Activated T-helper 17 cell treated with anti-CD3 and anti-CD28 coated beads, Interleukin-2, amount 50 U/mL, for 72 hours (primary cell): ENCODE measurements around the gene RIN3. TPM values are rescaled to one million over a fixed set of nuclear protein-coding genes. Genes with fewer than 3 reads are reported as not detected.

Experiments
- ATAC-seq: fragments of 150-1000 bp; cut with Tn5 transposase; replicated peaks from 2 replicates; pipeline ENCODE4 v1.10.0; 2021; ENCODE audit warnings: mild to moderate bottlenecking, moderate library complexity
- H3K27ac Mint-ChIP-seq: one replicate; pipeline ENCODE4 v1.8.0; 2022; ENCODE audit warnings: mixed read lengths
- H3K27me3 Mint-ChIP-seq: one replicate; pipeline ENCODE4 v1.8.0; 2022; ENCODE audit warnings: mixed read lengths
- H3K36me3 Mint-ChIP-seq: one replicate; pipeline ENCODE4 v1.8.0; 2022; ENCODE audit warnings: low read depth, mild to moderate bottlenecking, mixed read lengths
- H3K4me1 Mint-ChIP-seq: one replicate; pipeline ENCODE4 v1.8.0; 2022; ENCODE audit warnings: mixed read lengths
- H3K4me3 Mint-ChIP-seq: one replicate; pipeline ENCODE4 v1.8.0; 2022; ENCODE audit warnings: mild to moderate bottlenecking, mixed read lengths
- H3K9me3 Mint-ChIP-seq: one replicate; pipeline ENCODE4 v1.8.0; 2022; ENCODE audit warnings: mixed read lengths
- total RNA-seq, 2 donors: library from RNA; stranded (reverse); gene quantifications; one replicate each; pipeline ENCODE4 v1.2.3, GENCODE V29; 2022

RIN3 gene
- 10 to 100 TPM; 14.1 to 24.1 TPM for total RNA-seq

DNA sequence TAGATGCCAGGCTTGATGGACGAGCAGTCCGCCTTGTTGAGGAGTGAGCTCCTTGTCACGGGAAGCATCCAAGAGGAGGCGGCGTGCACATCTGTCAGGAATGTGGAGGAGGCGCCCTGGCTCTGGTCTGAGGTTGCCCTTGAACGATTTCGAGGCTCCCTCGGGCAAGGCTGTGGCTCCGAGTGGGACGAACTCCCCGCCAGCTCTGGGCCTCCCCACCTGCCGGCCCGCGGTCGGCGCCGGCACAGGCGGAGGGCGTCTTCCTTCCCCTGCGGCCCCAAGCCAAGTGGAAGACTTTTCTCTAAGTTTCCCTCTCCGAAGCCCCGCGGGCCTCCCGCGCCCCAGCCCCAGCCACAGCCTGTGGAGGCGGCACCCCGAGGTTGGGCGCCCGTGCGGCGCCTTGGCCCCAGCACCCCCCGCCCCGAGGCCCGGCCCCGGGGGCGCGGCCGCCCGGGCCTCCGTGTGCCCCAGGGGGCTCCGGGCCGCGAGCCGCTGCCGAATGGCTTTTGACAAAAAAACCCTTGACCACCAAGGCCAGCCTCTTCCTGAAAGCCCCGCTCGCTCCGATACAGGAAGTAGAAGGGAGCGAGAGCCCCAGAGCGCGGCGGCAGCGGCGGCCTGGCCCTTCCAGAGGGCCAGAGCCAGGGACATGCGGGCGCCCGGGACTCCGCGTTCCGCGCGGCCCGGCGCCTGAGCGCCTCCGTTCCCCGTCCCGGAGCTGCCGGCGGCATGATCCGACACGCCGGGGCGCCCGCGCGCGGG, at the start of gene RIN3:
TSS of gene RIN3 (plus strand) at position 578 of the 762 bp plus-strand sequence. CDS start at position 730, 152 bp downstream.
- no peaks in the 10 kb centered on the region for H3K36me3 Mint-ChIP-seq
- no peaks in the 10 kb centered on the region for H3K9me3 Mint-ChIP-seq
- H3K4me3 Mint-ChIP-seq: peak within 1 kb of the TSS; percentile 48
- H3K27ac Mint-ChIP-seq: no peak within 1 kb of the TSS
- peaks cover 6% of the 10 kb centered on the region for H3K4me1 Mint-ChIP-seq
- H3K27me3 Mint-ChIP-seq: no peaks in the 10 kb centered on the region
- ATAC-seq: peak; percentile 81

- Mint-ChIP-seq H3K4me3 (no peak overlapping the region), H3K36me3 (no peaks in the 10 kb centered on the region), H3K27me3 (peaks cover 8% of the 10 kb centered on the region), H3K27ac (no peak overlapping the region), H3K4me1 (peaks cover 6% of the 10 kb centered on the region), H3K9me3 (peaks cover 3% of the 10 kb centered on the region)
- no peak for ATAC-seq
These were observed 49.4 kb upstream of the RIN3 start for GRCh38 chr14:92464156-92464555.

GRCh38 chr14:92464716-92465115, 48.9 kb upstream of the RIN3 start:
- H3K27me3 Mint-ChIP-seq: peaks cover 8% of the 10 kb centered on the region
- ATAC-seq: no peak
- no peak overlapping the region for H3K4me3 Mint-ChIP-seq
- no peaks in the 10 kb centered on the region for H3K36me3 Mint-ChIP-seq
- peaks cover 3% of the 10 kb centered on the region for H3K9me3 Mint-ChIP-seq
- peaks cover 6% of the 10 kb centered on the region for H3K4me1 Mint-ChIP-seq
- no peak overlapping the region for H3K27ac Mint-ChIP-seq

DNA sequence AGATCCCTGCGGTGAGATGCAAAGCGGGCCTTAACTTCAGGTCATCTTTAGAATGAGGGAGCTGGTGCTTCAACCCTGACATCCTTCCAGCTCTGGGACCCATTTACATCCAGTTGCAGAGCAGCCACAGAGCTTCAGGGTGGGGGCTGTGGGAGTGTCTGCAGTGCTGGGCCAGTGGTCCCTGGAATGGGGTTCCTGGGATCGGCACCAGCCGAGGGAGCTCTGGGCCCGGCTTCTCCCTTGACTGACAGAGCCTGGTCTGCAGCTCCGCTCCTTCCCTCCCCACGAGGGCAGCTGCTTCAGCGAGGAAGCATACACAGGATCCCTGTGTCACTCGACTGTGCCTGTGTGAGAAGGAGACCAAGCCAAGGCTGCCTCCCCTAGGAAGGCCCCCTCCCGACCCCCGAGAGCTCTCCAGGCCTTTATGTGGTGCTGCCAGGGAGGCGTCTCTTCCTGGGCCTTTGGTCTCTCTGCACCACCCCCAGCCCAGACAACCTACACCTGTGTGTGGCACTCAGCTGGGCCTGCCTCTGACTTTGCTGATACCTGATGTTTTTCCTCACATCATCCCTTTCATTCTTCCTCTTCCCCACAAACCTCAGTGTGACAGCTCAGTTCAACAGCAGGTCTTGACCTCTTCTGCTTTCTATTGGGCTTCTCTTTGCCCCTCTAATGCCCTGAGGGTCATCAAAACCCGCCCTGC, 48.1 kb upstream of the RIN3 start:
- ATAC-seq: no peak
- Mint-ChIP-seq H3K27ac (no peak overlapping the region), H3K36me3 (no peaks in the 10 kb centered on the region), H3K4me3 (no peak overlapping the region), H3K4me1 (peaks cover 6% of the 10 kb centered on the region), H3K9me3 (peaks cover 3% of the 10 kb centered on the region), H3K27me3 (peaks cover 8% of the 10 kb centered on the region)

- Mint-ChIP-seq H3K9me3 (peaks cover 3% of the 10 kb centered on the region), H3K4me1 (peaks cover 6% of the 10 kb centered on the region), H3K27ac (no peak overlapping the region), H3K4me3 (no peak overlapping the region), H3K27me3 (peaks cover 8% of the 10 kb centered on the region), H3K36me3 (no peaks in the 10 kb centered on the region)
- no peak for ATAC-seq
These were observed 47.5 kb upstream of the RIN3 start for GRCh38 chr14:92466059-92466458.

- ATAC-seq: no peak
- Mint-ChIP-seq H3K9me3 (peaks cover 3% of the 10 kb centered on the region), H3K27me3 (peaks cover 3% of the 10 kb centered on the region), H3K27ac (no peak overlapping the region), H3K4me3 (no peak overlapping the region), H3K4me1 (no peaks in the 10 kb centered on the region), H3K36me3 (no peaks in the 10 kb centered on the region)
These were observed 44.1 kb upstream of the RIN3 start for GRCh38 chr14:92469515-92469914.

DNA sequence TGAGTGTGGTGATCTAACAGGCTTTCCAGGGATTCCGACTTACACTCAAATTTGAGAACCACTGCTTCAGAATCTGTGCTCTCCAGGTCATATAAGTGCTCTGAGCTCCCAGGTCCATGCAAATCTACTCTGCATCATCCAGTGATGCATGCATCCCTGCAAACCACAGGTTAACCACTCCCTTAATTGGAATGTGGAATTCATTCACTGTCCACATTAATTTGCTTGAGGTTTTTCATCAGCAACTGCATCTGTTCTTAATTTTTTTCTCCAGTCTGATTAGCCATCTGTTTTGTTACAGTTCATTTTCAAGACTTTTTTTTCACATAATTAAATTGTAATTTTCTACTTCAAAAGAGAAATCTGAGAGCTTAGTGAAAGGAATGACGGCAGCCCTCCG, 43.4 kb upstream of the RIN3 start:
- no peaks in the 10 kb centered on the region for H3K36me3 Mint-ChIP-seq
- peaks cover 3% of the 10 kb centered on the region for H3K27me3 Mint-ChIP-seq
- no peak overlapping the region for H3K27ac Mint-ChIP-seq
- H3K4me1 Mint-ChIP-seq: no peaks in the 10 kb centered on the region
- no peak for ATAC-seq
- H3K9me3 Mint-ChIP-seq: peaks cover 3% of the 10 kb centered on the region
- H3K4me3 Mint-ChIP-seq: no peak overlapping the region

GRCh38 chr14:92470811-92471210, 42.8 kb upstream of the RIN3 start:
- no peak for ATAC-seq
- no peak overlapping the region for H3K4me3 Mint-ChIP-seq
- no peaks in the 10 kb centered on the region for H3K36me3 Mint-ChIP-seq
- peaks cover 3% of the 10 kb centered on the region for H3K9me3 Mint-ChIP-seq
- H3K27me3 Mint-ChIP-seq: peaks cover 3% of the 10 kb centered on the region
- no peaks in the 10 kb centered on the region for H3K4me1 Mint-ChIP-seq
- no peak overlapping the region for H3K27ac Mint-ChIP-seq

DNA sequence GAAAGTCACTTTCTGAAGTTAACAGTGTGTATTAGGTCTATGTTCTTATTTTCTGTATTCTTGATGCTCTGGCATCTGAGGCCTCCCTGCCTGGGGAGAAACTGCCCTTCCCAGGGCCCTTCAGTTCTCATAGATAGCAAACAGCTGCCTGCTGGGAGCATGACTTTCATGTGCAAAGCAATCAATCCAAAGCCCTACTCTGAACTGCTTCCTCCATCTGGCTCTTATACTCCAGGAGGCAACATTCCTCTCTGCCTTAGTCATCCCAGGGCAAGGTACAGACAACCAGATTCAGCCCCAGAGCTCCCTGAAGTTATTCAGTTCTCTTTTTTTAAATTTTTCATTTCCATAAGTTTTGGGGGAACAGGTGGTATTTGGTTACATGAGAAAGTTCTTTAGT, 41.7 kb upstream of the RIN3 start:
- ATAC-seq: no peak
- H3K4me3 Mint-ChIP-seq: no peak overlapping the region
- H3K27me3 Mint-ChIP-seq: peaks cover 3% of the 10 kb centered on the region
- no peak overlapping the region for H3K27ac Mint-ChIP-seq
- no peaks in the 10 kb centered on the region for H3K4me1 Mint-ChIP-seq
- H3K9me3 Mint-ChIP-seq: peaks cover 3% of the 10 kb centered on the region
- no peaks in the 10 kb centered on the region for H3K36me3 Mint-ChIP-seq

- Mint-ChIP-seq H3K4me3 (no peak overlapping the region), H3K36me3 (no peaks in the 10 kb centered on the region), H3K27me3 (peaks cover 3% of the 10 kb centered on the region), H3K27ac (no peak overlapping the region), H3K9me3 (no peaks in the 10 kb centered on the region), H3K4me1 (no peaks in the 10 kb centered on the region)
- ATAC-seq: peak; percentile 59
These were observed 40.7 kb upstream of the RIN3 start for GRCh38 chr14:92472860-92473259.

- no peaks in the 10 kb centered on the region for H3K4me1 Mint-ChIP-seq
- no peaks in the 10 kb centered on the region for H3K9me3 Mint-ChIP-seq
- no peak overlapping the region for H3K27ac Mint-ChIP-seq
- no peak overlapping the region for H3K4me3 Mint-ChIP-seq
- peak; percentile 56 for ATAC-seq
- no peaks in the 10 kb centered on the region for H3K36me3 Mint-ChIP-seq
- peaks cover 3% of the 10 kb centered on the region for H3K27me3 Mint-ChIP-seq
These were observed 40.2 kb upstream of the RIN3 start for GRCh38 chr14:92473261-92473968.

DNA sequence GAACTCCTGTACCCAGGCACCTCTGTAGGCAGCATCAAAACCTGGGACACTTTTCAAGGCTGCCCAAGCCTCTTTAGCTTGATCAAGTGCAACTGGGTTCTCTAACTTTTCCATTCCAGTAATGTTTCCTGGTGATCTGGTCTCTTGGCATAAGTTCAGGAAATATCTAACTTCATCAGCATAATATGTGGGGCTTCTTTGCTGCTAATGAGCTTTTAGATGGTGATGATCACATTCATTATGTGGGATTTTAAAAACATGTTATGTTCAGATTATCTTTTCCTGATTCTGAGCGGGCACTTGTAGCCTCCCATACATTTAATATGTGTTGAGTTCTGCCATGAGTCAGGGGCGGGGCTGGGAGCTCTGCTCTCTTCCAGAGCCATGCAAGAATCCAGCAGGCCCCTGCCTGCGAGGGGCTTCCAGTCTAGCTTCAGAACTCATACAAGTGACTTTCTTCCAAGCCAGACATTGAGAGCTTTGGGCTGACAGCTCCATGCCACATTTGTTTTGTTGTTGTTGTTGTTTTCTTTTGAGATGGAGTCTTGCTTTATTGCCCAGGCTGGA, 39.5 kb upstream of the RIN3 start:
- Mint-ChIP-seq H3K4me3 (no peak overlapping the region), H3K27me3 (peaks cover under 1% of the 10 kb centered on the region), H3K9me3 (no peaks in the 10 kb centered on the region), H3K4me1 (no peaks in the 10 kb centered on the region), H3K36me3 (no peaks in the 10 kb centered on the region), H3K27ac (no peak overlapping the region)
- no peak for ATAC-seq

GRCh38 chr14:92475037-92475436, 38.5 kb upstream of the RIN3 start:
- Mint-ChIP-seq H3K4me3 (no peak overlapping the region), H3K27ac (no peak overlapping the region), H3K9me3 (no peaks in the 10 kb centered on the region), H3K4me1 (no peaks in the 10 kb centered on the region), H3K27me3 (peaks cover 3% of the 10 kb centered on the region), H3K36me3 (no peaks in the 10 kb centered on the region)
- ATAC-seq: no peak

DNA sequence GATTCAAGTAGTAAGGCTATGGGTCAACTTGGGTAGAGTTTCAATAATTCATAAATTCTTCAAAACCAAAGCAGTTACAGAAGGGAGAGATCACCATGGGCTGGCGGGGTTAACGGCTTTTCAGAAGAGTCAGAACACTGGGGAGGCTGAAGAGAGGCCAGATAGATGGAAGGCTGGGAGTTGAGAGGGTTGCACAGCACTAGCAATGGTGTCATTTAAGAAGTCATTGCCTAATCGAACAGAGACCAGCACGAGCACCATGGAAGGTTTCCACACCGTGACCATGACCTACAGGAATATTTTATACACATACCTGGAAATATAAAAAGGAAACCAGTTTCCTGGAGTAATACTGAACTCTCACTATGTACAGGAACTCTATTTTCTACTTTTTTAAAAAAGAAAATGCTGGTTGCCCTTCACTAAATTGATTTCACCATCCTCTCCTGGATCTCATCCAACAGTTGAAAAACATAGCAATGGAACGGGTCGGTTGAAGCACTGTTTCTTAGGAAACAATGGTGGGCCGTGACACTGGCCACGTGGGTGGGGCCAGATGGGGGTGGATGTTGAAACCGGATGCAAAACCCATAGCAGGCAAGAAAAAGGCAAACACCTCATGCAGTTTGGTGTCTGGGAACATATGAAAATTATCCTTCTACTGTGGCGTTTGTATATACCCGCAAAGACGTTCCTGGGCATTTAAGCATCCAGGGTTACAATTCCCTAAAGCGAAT, 38.0 kb upstream of the RIN3 start:
- no peaks in the 10 kb centered on the region for H3K9me3 Mint-ChIP-seq
- no peak for ATAC-seq

More for the DNA sequence above, 38.0 kb upstream of the RIN3 start:
- Mint-ChIP-seq H3K27me3 (peaks cover 4% of the 10 kb centered on the region), H3K27ac (no peak overlapping the region), H3K4me1 (no peaks in the 10 kb centered on the region), H3K4me3 (no peak overlapping the region), H3K36me3 (no peaks in the 10 kb centered on the region)
